Activated CD4-positive, CD25-positive, alpha-beta regulatory T cell (primary cell): ENCODE results near the gene MID1.

Experiments used
- DNase-seq, 4 experiments: peaks; one replicate each; lab custom pipeline; 2025; lab: John Stamatoyannopoulos, UW

Gene MID1

GRCh38 chrX:10620121-10620699 lies at the start of gene MID1:
TSS of gene MID1 (minus strand) at chrX:10620585. CDS start at chrX:10567547, 53,038 bp downstream.
- DNase-seq: no peak

- DNase-seq: no peak
Observed at GRCh38 chrX:10667143-10667542, 46.8 kb upstream of the MID1 start.

- DNase-seq: no peak
Observed at GRCh38 chrX:10666102-10666501, 45.7 kb upstream of the MID1 start.

- no peak for DNase-seq
Observed at GRCh38 chrX:10665681-10666080, 45.3 kb upstream of the MID1 start.

- no peak for DNase-seq
Observed at GRCh38 chrX:10660171-10660570, 39.8 kb upstream of the MID1 start.

- DNase-seq: no peak
Observed at GRCh38 chrX:10656214-10656613, 35.8 kb upstream of the MID1 start.

GRCh38 chrX:10654960-10655359 lies 34.6 kb upstream of the MID1 start:
- no peak for DNase-seq

- DNase-seq: no peak
Observed at GRCh38 chrX:10653302-10653701, 32.9 kb upstream of the MID1 start.

GRCh38 chrX:10649265-10649664 lies 28.9 kb upstream of the MID1 start:
- DNase-seq: no peak

- no peak for DNase-seq
Observed at GRCh38 chrX:10648614-10649013, 28.2 kb upstream of the MID1 start.

GRCh38 chrX:10636851-10637250 lies 16.5 kb upstream of the MID1 start:
- DNase-seq: no peak

GRCh38 chrX:10636337-10636736 lies 16.0 kb upstream of the MID1 start:
- no peak for DNase-seq

GRCh38 chrX:10634392-10635161 lies 14.2 kb upstream of the MID1 start:
- DNase-seq: no peak

GRCh38 chrX:10633722-10634121 lies 13.3 kb upstream of the MID1 start:
- no peak for DNase-seq

GRCh38 chrX:10631416-10632145 lies 11.2 kb upstream of the MID1 start:
- no peak for DNase-seq

- DNase-seq: no peak
Observed at GRCh38 chrX:10630320-10630719, 9.9 kb upstream of the MID1 start.

GRCh38 chrX:10629905-10630304 lies 9.5 kb upstream of the MID1 start:
- no peak for DNase-seq

- DNase-seq: no peak
Observed at GRCh38 chrX:10628906-10629305, 8.5 kb upstream of the MID1 start.

GRCh38 chrX:10622197-10622596 lies 1.8 kb upstream of the MID1 start:
- DNase-seq: no peak

- DNase-seq: no peak
Observed at GRCh38 chrX:10619425-10620046, 849 bp downstream of the MID1 start.

- no peak for DNase-seq
Observed at GRCh38 chrX:10618961-10619360, 1.4 kb downstream of the MID1 start.

- no peak for DNase-seq
Observed at GRCh38 chrX:10617999-10618351, 2.4 kb downstream of the MID1 start.
